Gastroesophageal sphincter (tissue), 4 donors: ENCODE data around the gene KRT27. TPM values are rescaled to one million over a fixed set of nuclear protein-coding genes. Genes with fewer than 3 reads are reported as not detected.

Experiments used
- ATAC-seq: fragments of 150-250 bp; one replicate; pipeline ENCODE4 v1.9.1; 2016; ENCODE audit warnings: mild to moderate bottlenecking, moderate library complexity
- H3K27ac ChIP-seq, 4 donors: fragments of 200-600 bp; sonication (generic) in 3 of 4; 1 replicate in 3 of 4; 2 replicates in 1 of 4; pipeline ENCODE4 v1.5.1; 2016 to 2019
- H3K27me3 ChIP-seq: fragments of 200-600 bp; sonication (generic); one replicate; pipeline ENCODE4 v1.5.1; 2019
- H3K36me3 ChIP-seq, 2 donors: fragments of 200-600 bp; sonication (generic); one replicate each; pipeline ENCODE4 v1.5.1; 2019; ENCODE audit warnings: control low read depth in 1 of 2
- H3K4me1 ChIP-seq, 3 donors: fragments of 200-600 bp; sonication (generic); 1 replicate in 2 of 3; 2 replicates in 1 of 3; pipeline ENCODE4 v1.5.1; 2016 to 2019; ENCODE audit warnings: control low read depth in 2 of 3
- H3K4me3 ChIP-seq, 2 donors: fragments of 200-600 bp; sonication (generic); one replicate each; pipeline ENCODE4 v1.5.1; 2019; ENCODE audit warnings: mild to moderate bottlenecking in 1 of 2, moderate library complexity in 1 of 2
- H3K9me3 ChIP-seq, 3 donors: fragments of 200-600 bp; sonication (generic); one replicate each; pipeline ENCODE4 v1.5.1; 2017 to 2019; ENCODE audit warnings: control low read depth in 2 of 3
- EP300 ChIP-seq: sonication (generic); formaldehyde crosslinking; IDR thresholded peaks from one replicate; pipeline ENCODE4 v1.6.1; 2017; ENCODE audit warnings: antibody characterized with exemption, mild to moderate bottlenecking
- POLR2A ChIP-seq, 2 donors: fragments of 450-650 bp; IDR thresholded peaks; one replicate each; pipeline ENCODE4 v1.6.1; 2017; ENCODE audit warnings: antibody characterized with exemption in 2 of 2, mild to moderate bottlenecking in 2 of 2, moderate library complexity in 1 of 2
- POLR2AphosphoS5 ChIP-seq: sonication (generic); formaldehyde crosslinking; IDR thresholded peaks from one replicate; pipeline ENCODE4 v1.6.1; 2017; ENCODE audit warnings: antibody characterized with exemption
- WGBS, 2 donors: methylation state at CpG; one replicate each; pipeline ENCODE4 v1.1.5; 2018; ENCODE audit warnings: low coverage in 1 of 2; 5-methylcytosine and 5-hydroxymethylcytosine counted together
- total RNA-seq, 4 donors: library from RNA; depleted of rRNA; stranded (reverse); fragments of >200 nt; gene quantifications; one replicate each; pipeline ENCODE4 v1.1.0, GENCODE V29; 2016
- TF ChIP-seq, protein P1 (sequence below), 4 experiments: fragments of 200-600 bp in 2 of 4; fragments of 450-650 bp in 2 of 4; sonication (generic) in 1 of 4; IDR thresholded peaks; one replicate each; pipeline ENCODE4 v1.5.1; 2017 to 2019; ENCODE audit warnings: antibody characterized with exemption in 4 of 4, mild to moderate bottlenecking in 2 of 4, moderate library complexity in 2 of 4

The KRT27 gene
- total RNA-seq, 4 donors from 2014 or later, result not detected

DNA sequence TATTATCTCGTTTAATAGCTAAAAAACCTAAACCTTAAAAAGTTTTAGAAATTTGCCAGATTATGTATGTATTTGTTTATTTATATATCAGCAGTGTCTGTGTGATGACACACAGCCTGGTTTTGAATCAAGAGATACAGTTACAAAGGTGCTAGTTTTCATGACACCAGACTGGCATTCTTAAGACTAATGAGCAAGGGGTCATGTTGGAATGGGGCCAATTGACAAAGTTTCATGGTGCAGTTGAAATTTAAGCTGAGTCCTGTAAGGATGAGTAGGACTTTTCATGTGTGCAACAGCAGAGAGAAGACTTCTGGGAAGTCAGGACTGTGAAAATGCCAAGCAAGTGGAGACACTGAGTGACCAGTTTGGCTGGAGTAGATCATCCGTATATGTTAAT is 43.2 kb upstream of the KRT27 start:
- no peak overlapping the region for H3K4me3 ChIP-seq
- H3K9me3 ChIP-seq, result no peaks in the 10 kb centered on the region
- ATAC-seq, result no peak
- H3K27ac ChIP-seq, result no peak overlapping the region
- no peaks in the 10 kb centered on the region for H3K27me3 ChIP-seq
- no peaks in the 10 kb centered on the region for H3K4me1 ChIP-seq
- no peak for TF ChIP-seq POLR2A (IDR thresholded peaks at IDR 0.05)
- TF ChIP-seq, protein P1, sequence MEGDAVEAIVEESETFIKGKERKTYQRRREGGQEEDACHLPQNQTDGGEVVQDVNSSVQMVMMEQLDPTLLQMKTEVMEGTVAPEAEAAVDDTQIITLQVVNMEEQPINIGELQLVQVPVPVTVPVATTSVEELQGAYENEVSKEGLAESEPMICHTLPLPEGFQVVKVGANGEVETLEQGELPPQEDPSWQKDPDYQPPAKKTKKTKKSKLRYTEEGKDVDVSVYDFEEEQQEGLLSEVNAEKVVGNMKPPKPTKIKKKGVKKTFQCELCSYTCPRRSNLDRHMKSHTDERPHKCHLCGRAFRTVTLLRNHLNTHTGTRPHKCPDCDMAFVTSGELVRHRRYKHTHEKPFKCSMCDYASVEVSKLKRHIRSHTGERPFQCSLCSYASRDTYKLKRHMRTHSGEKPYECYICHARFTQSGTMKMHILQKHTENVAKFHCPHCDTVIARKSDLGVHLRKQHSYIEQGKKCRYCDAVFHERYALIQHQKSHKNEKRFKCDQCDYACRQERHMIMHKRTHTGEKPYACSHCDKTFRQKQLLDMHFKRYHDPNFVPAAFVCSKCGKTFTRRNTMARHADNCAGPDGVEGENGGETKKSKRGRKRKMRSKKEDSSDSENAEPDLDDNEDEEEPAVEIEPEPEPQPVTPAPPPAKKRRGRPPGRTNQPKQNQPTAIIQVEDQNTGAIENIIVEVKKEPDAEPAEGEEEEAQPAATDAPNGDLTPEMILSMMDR (IDR thresholded peaks at IDR 0.05), result no peak
- no peak for TF ChIP-seq EP300
- no peak for TF ChIP-seq POLR2AphosphoS5
- WGBS, 2 donors, result 80 to 90% methylated on average over 2 of the region's 2 CpGs
- H3K36me3 ChIP-seq, result peaks cover 0 to 9% of the 10 kb centered on the region in 2 donors

DNA sequence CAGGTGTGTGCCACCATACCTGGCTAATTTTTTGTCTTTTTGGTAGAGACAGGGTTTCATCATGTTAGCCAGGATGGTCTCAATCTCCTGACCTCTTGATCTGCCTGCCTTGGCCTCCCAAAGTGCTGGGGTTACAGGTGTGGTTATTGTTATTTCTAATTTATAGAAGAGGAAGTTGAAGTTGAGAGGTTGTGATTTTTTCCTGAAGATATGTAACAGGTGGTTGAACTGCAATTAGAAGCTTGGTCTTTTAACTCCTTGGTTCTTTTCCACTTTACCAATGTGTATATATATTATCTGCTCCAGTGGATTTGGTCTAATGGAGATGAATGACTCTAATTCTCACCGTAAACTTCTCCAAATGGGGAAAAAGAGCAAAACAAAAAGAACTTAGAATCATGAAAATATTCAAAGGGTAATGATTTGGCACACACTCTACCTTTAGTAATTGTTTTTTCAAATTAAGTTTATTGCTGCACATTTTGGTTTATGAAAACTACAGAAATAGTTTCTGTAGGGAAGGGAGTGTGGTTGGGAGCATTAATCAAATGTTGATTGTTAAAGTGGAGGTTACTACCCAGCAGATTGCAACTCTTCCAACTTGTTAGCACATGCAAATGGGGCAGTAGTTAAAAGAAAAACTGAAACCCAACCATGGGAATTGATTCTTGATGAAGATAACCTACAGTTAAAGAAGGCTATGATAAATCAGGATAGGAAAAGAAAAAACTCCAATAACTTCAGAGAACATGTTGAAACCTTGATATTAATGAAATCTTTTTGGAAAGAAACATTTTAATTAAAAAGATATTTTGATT is 41.9 kb upstream of the KRT27 start:
- H3K4me1 ChIP-seq, result peaks cover 0 to 12% (median 0%) of the 10 kb centered on the region in 3 donors
- peaks cover 0 to 9% of the 10 kb centered on the region in 2 donors for H3K36me3 ChIP-seq
- no peaks in the 10 kb centered on the region for H3K27me3 ChIP-seq
- no peak overlapping the region for H3K27ac ChIP-seq
- H3K9me3 ChIP-seq, result no peaks in the 10 kb centered on the region
- 85% methylated on average over 1 of the region's 1 CpG for WGBS, 2 donors
- no peak for ATAC-seq
- TF ChIP-seq, protein P1 (IDR thresholded peaks at IDR 0.05), result no peak
- TF ChIP-seq POLR2AphosphoS5 (no peak), POLR2A (IDR thresholded peaks at IDR 0.05) (no peak), EP300 (no peak)
- H3K4me3 ChIP-seq, result no peak overlapping the region

DNA sequence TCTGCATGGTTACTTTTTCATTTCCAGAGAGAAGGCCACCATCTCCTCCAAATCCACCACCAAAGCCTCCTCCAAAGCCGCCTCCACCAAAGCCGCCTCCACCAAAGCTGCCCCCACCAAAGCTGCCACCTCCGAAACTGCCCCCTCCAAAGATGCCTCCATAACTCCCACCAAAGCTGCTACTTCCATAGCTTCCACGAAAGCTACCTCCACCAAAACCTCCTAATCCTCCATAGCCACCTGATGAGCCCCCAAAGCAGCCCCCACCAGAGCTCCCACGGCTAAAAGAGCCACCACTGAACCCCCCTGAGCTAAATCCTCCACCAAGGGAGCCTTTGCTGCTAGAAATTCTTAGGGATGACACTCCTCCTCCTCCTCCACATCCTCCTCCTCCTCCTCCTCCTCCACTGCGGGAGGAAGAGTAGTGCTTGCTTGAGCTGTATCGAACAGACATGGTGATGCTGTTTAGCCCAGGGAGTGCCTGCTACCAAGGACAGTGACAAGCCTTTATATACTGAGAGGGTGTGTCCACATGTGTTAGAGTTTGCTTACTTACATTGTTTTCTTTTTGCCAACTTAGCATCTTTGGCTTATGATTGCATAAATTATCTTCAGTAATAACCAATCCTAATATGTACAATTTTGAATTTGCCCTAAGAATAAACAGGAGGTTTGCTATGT is 39.9 kb upstream of the KRT27 start, which contains the start of gene KRT10:
TSS of gene KRT10 (minus strand) at position 483 of the 681 bp plus-strand sequence. CDS start at position 454, 29 bp downstream.
- no peak within 1 kb of the TSS for H3K27ac ChIP-seq
- 87 to 89% methylated on average over 3 to 7 of the region's 7 CpGs for WGBS, 2 donors
- no peak for ATAC-seq

DNA sequence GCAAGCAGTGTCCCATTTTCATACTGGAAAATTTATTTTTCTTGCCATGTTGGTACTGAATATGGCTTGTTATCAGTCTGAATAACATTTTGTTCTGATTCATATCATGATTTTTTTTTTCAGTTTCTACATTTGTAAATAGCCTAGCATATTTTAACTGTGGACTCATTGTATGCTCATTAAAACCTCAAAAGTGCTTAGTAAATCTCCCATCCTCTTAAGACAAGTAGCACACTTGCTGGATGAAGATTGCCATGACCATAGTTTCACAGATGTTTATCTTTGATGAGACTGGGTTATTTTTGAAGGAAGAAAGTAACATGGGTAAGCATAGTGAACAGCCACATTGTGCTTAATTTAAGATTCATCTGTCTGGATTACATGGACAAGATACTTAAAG is 39.2 kb upstream of the KRT27 start:
- peaks cover 0 to 24% (median 4%) of the 10 kb centered on the region in 3 donors for H3K4me1 ChIP-seq
- TF ChIP-seq POLR2A (IDR thresholded peaks at IDR 0.05) (no peak), POLR2AphosphoS5 (no peak), EP300 (no peak)
- TF ChIP-seq, protein P1 (IDR thresholded peaks at IDR 0.05), result no peak
- no peaks in the 10 kb centered on the region for H3K9me3 ChIP-seq
- H3K36me3 ChIP-seq, result peaks cover 0 to 20% of the 10 kb centered on the region in 2 donors
- H3K4me3 ChIP-seq, result no peak overlapping the region
- H3K27ac ChIP-seq, result no peak overlapping the region
- no peaks in the 10 kb centered on the region for H3K27me3 ChIP-seq
- no peak for ATAC-seq

More for the DNA sequence above, 39.9 kb upstream of the KRT27 start, which contains the start of gene KRT10:
- H3K4me3 ChIP-seq, result no peak within 1 kb of the TSS
- H3K4me1 ChIP-seq, result peaks cover 0 to 24% (median 4%) of the 10 kb centered on the region in 3 donors
- H3K9me3 ChIP-seq, result no peaks in the 10 kb centered on the region
- no peaks in the 10 kb centered on the region for H3K27me3 ChIP-seq
- peaks cover 0 to 15% of the 10 kb centered on the region in 2 donors for H3K36me3 ChIP-seq
- TF ChIP-seq, protein P1 (IDR thresholded peaks at IDR 0.05), result no peak
- TF ChIP-seq POLR2AphosphoS5 (no peak), EP300 (no peak), POLR2A (IDR thresholded peaks at IDR 0.05) (no peak)
